HEK293 (cell line): ENCODE data around the gene AP1S2.

Source experiments
- ELK4 ChIP-seq: IDR thresholded peaks from 2 replicates; pipeline ENCODE4 v1.6.1; 2011; ENCODE audit warnings: mild to moderate bottlenecking, low read depth, low read length, borderline replicate concordance
- FEZF1 ChIP-seq: fragments of 450-650 bp; formaldehyde crosslinking; IDR thresholded peaks from 2 replicates; pipeline ENCODE4 v1.5.1; 2016; ENCODE audit warnings: missing biosample characterization, missing genetic modification characterization
- GFI1B ChIP-seq: fragments of 450-650 bp; formaldehyde crosslinking; IDR thresholded peaks from 2 replicates; pipeline ENCODE4 v1.5.1; 2016; ENCODE audit warnings: missing biosample characterization, missing genetic modification characterization
- HOXD13 ChIP-seq: sonication (generic); formaldehyde crosslinking; IDR thresholded peaks from 2 replicates; pipeline ENCODE4 v1.8.0; 2022; ENCODE audit warnings: missing genetic modification reagents, borderline replicate concordance
- KLF8 ChIP-seq: fragments of 450-650 bp; formaldehyde crosslinking; IDR thresholded peaks from 2 replicates; pipeline ENCODE4 v1.5.1; 2016; ENCODE audit warnings: missing biosample characterization, missing genetic modification characterization
- PRDM6 ChIP-seq: fragments of 450-650 bp; formaldehyde crosslinking; IDR thresholded peaks from 2 replicates; pipeline ENCODE4 v1.5.1; 2017; ENCODE audit warnings: missing biosample characterization, missing genetic modification characterization
- SETDB1 ChIP-seq: IDR thresholded peaks from one replicate; pipeline ENCODE4 v1.6.1; 2017; ENCODE audit warnings: mild to moderate bottlenecking, low read length, moderate library complexity, mixed read lengths; ENCODE audit not compliant: insufficient read length
- YY2 ChIP-seq: fragments of 450-650 bp; formaldehyde crosslinking; IDR thresholded peaks from 2 replicates; pipeline ENCODE4 v1.5.1; 2016; ENCODE audit warnings: missing biosample characterization, missing genetic modification characterization
- ZBTB26 ChIP-seq: fragments of 450-650 bp; formaldehyde crosslinking; optimal IDR thresholded peaks from 2 replicates; pipeline ENCODE3; 2016; ENCODE audit warnings: missing biosample characterization, mild to moderate bottlenecking, missing genetic modification characterization
- ZBTB6 ChIP-seq: fragments of 450-650 bp; formaldehyde crosslinking; IDR thresholded peaks from 2 replicates; pipeline ENCODE4 v1.5.1; 2017; ENCODE audit warnings: missing biosample characterization, missing genetic modification characterization
- ZFP69B ChIP-seq: fragments of 450-650 bp; formaldehyde crosslinking; IDR thresholded peaks from 2 replicates; pipeline ENCODE4 v1.5.1; 2016; ENCODE audit warnings: missing biosample characterization, missing genetic modification characterization
- ZNF121 ChIP-seq: fragments of 450-650 bp; formaldehyde crosslinking; IDR thresholded peaks from 2 replicates; pipeline ENCODE4 v1.5.1; 2016; ENCODE audit warnings: missing biosample characterization, missing genetic modification characterization
- ZNF132 ChIP-seq: fragments of 450-650 bp; formaldehyde crosslinking; IDR thresholded peaks from 2 replicates; pipeline ENCODE4 v1.5.1; 2017; ENCODE audit warnings: missing biosample characterization, missing genetic modification characterization, borderline replicate concordance
- ZNF146 ChIP-seq: fragments of 450-650 bp; formaldehyde crosslinking; IDR thresholded peaks from 2 replicates; pipeline ENCODE4 v1.5.1; 2016; ENCODE audit warnings: missing biosample characterization, missing genetic modification characterization
- ZNF211 ChIP-seq: fragments of 450-650 bp; formaldehyde crosslinking; IDR thresholded peaks from 2 replicates; pipeline ENCODE4 v1.5.1; 2016; ENCODE audit warnings: low read depth, missing biosample characterization, missing genetic modification characterization
- ZNF221 ChIP-seq: fragments of 450-650 bp; formaldehyde crosslinking; IDR thresholded peaks from 2 replicates; pipeline ENCODE4 v1.5.1; 2017; ENCODE audit warnings: missing biosample characterization, missing genetic modification characterization, borderline replicate concordance
- ZNF223 ChIP-seq: fragments of 450-650 bp; formaldehyde crosslinking; IDR thresholded peaks from 2 replicates; pipeline ENCODE4 v1.5.1; 2016; ENCODE audit warnings: missing biosample characterization, missing genetic modification characterization
- ZNF280C ChIP-seq: fragments of 450-650 bp; formaldehyde crosslinking; IDR thresholded peaks from 2 replicates; pipeline ENCODE4 v1.5.1; 2016; ENCODE audit warnings: missing biosample characterization, missing genetic modification characterization
- ZNF350 ChIP-seq: fragments of 450-650 bp; formaldehyde crosslinking; IDR thresholded peaks from 2 replicates; pipeline ENCODE4 v1.5.0; 2017; ENCODE audit warnings: missing biosample characterization, mild to moderate bottlenecking, missing genetic modification characterization
- ZNF521 ChIP-seq: fragments of 450-650 bp; formaldehyde crosslinking; IDR thresholded peaks from 2 replicates; pipeline ENCODE4 v1.5.1; 2017; ENCODE audit warnings: missing biosample characterization, mild to moderate bottlenecking, missing genetic modification characterization
- ZNF600 ChIP-seq: fragments of 450-650 bp; formaldehyde crosslinking; IDR thresholded peaks from 2 replicates; pipeline ENCODE4 v1.5.1; 2016; ENCODE audit warnings: missing biosample characterization, missing genetic modification characterization
- ZNF623 ChIP-seq: fragments of 450-650 bp; formaldehyde crosslinking; IDR thresholded peaks from 2 replicates; pipeline ENCODE4 v1.5.1; 2016; ENCODE audit warnings: missing biosample characterization, missing genetic modification characterization
- ZNF707 ChIP-seq: fragments of 450-650 bp; formaldehyde crosslinking; IDR thresholded peaks from 2 replicates; pipeline ENCODE4 v1.5.1; 2016; ENCODE audit warnings: missing biosample characterization, missing genetic modification characterization
- ZNF768 ChIP-seq: fragments of 450-650 bp; formaldehyde crosslinking; IDR thresholded peaks from 2 replicates; pipeline ENCODE4 v1.5.1; 2018; ENCODE audit warnings: missing biosample characterization, mild to moderate bottlenecking, missing genetic modification characterization
- ZSCAN16 ChIP-seq: fragments of 450-650 bp; formaldehyde crosslinking; IDR thresholded peaks from 2 replicates; pipeline ENCODE4 v1.5.1; 2016; ENCODE audit warnings: missing biosample characterization, missing genetic modification characterization
- TF ChIP-seq, protein P1 (sequence below): fragments of 450-650 bp; formaldehyde crosslinking; IDR thresholded peaks from 2 replicates; pipeline ENCODE4 v1.5.1; 2016; ENCODE audit warnings: missing biosample characterization, missing genetic modification characterization
- TF ChIP-seq, protein P2 (sequence below): fragments of 450-650 bp; formaldehyde crosslinking; IDR thresholded peaks from 2 replicates; pipeline ENCODE4 v1.5.1; 2016; ENCODE audit warnings: missing biosample characterization, missing genetic modification characterization
- TF ChIP-seq, protein P3 (sequence below): fragments of 450-650 bp; formaldehyde crosslinking; IDR thresholded peaks from 2 replicates; pipeline ENCODE4 v1.5.1; 2016; ENCODE audit warnings: missing biosample characterization, missing genetic modification characterization

Gene AP1S2

GRCh38 chrX:15854712-15855567 lies at the start of gene AP1S2 (continued):
- TF ChIP-seq ZBTB26 (peak; percentile 87), SETDB1 (peak; percentile 32), YY2 (tag by site-specific recombination) (no peak), ZFP69B (tag by site-specific recombination) (peak; percentile 66; the same call in 1 of the 2 replicates), ZNF600 (tag by site-specific recombination) (peak; percentile 89; the same call in 1 of the 2 replicates), ZNF707 (tag by site-specific recombination) (no peak), ZNF350 (no peak), ZNF211 (no peak), ZSCAN16 (tag by site-specific recombination) (no peak), GFI1B (tag by site-specific recombination) (no peak), ZNF623 (no peak), HOXD13 (no peak; the same call in 1 of the 2 replicates), ZNF121 (tag by site-specific recombination) (0 out of 2 replicates have a peak, but pooled peaks have one; percentile 41), ZNF132 (no peak), ZNF223 (no peak), ELK4 (peak; percentile 98), ZNF768 (tag by site-specific recombination) (no peak), ZBTB6 (tag by site-specific recombination) (no peak), KLF8 (tag by site-specific recombination) (peak; percentile 66), FEZF1 (tag by site-specific recombination) (peak; percentile 44; the same call in 1 of the 2 replicates), ZNF146 (no peak), PRDM6 (tag by site-specific recombination) (no peak), ZNF280C (tag by site-specific recombination) (no peak), ZNF221 (no peak), ZNF521 (tag by site-specific recombination) (no peak)
- TF ChIP-seq, protein P1, sequence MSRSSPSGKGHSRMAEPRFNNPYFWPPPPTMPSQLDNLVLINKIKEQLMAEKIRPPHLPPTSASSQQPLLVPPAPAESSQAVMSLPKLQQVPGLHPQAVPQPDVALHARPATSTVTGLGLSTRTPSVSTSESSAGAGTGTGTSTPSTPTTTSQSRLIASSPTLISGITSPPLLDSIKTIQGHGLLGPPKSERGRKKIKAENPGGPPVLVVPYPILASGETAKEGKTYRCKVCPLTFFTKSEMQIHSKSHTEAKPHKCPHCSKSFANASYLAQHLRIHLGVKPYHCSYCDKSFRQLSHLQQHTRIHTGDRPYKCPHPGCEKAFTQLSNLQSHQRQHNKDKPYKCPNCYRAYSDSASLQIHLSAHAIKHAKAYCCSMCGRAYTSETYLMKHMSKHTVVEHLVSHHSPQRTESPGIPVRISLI, result no peak
- TF ChIP-seq, protein P2, sequence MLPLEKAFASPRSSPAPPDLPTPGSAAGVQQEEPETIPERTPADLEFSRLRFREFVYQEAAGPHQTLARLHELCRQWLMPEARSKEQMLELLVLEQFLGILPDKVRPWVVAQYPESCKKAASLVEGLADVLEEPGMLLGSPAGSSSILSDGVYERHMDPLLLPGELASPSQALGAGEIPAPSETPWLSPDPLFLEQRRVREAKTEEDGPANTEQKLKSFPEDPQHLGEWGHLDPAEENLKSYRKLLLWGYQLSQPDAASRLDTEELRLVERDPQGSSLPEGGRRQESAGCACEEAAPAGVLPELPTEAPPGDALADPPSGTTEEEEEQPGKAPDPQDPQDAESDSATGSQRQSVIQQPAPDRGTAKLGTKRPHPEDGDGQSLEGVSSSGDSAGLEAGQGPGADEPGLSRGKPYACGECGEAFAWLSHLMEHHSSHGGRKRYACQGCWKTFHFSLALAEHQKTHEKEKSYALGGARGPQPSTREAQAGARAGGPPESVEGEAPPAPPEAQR, result no peak
- TF ChIP-seq, protein P3, sequence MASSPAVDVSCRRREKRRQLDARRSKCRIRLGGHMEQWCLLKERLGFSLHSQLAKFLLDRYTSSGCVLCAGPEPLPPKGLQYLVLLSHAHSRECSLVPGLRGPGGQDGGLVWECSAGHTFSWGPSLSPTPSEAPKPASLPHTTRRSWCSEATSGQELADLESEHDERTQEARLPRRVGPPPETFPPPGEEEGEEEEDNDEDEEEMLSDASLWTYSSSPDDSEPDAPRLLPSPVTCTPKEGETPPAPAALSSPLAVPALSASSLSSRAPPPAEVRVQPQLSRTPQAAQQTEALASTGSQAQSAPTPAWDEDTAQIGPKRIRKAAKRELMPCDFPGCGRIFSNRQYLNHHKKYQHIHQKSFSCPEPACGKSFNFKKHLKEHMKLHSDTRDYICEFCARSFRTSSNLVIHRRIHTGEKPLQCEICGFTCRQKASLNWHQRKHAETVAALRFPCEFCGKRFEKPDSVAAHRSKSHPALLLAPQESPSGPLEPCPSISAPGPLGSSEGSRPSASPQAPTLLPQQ, result peak; percentile 75
